ENCODE results near the gene TMEM145.

The TMEM145 gene

GRCh38 chr19:42362891-42363440 is 49.9 kb downstream of the TMEM145 start:
- DNase-seq (ENCODE audit: low spot score), result no peak

- no peak for DNase-seq (ENCODE audit: low spot score)
Measured at GRCh38 chr19:42363614-42364346, 50.7 kb downstream of the TMEM145 start.

- no peak for DNase-seq (ENCODE audit: low spot score)
Measured at GRCh38 chr19:42366673-42367072, 53.6 kb downstream of the TMEM145 start.

- no peak for DNase-seq (ENCODE audit: low spot score)
Measured at GRCh38 chr19:42367929-42368328, 54.8 kb downstream of the TMEM145 start.

GRCh38 chr19:42368360-42368759 is 55.3 kb downstream of the TMEM145 start:
- no peak for DNase-seq (ENCODE audit: low spot score)

GRCh38 chr19:42368765-42369164 is 55.7 kb downstream of the TMEM145 start:
- no peak for DNase-seq (ENCODE audit: low spot score)

GRCh38 chr19:42369433-42370067 is 56.4 kb downstream of the TMEM145 start:
- DNase-seq (ENCODE audit: low spot score), result no peak

GRCh38 chr19:42370068-42370520 is 57.0 kb downstream of the TMEM145 start:
- no peak for DNase-seq (ENCODE audit: low spot score)

- no peak for DNase-seq (ENCODE audit: low spot score)
Measured at GRCh38 chr19:42370626-42371175, 57.6 kb downstream of the TMEM145 start.

Measured in CD4-positive, alpha-beta T cell treated with Interleukin-6 at 100 ng/mL for 8 hours (primary cell).